HL-60 (cell line): ENCODE data around the gene RUSF1.

Source experiments
- GABPA ChIP-seq: IDR thresholded peaks from 2 replicates; pipeline ENCODE4 v1.6.1; 2012; ENCODE audit warnings: low read depth
- POLR2AphosphoS5 ChIP-seq: IDR thresholded peaks from 2 replicates; pipeline ENCODE4 v1.6.1; 2012; ENCODE audit warnings: low read depth
- REST ChIP-seq: IDR thresholded peaks from 2 replicates; pipeline ENCODE4 v1.6.1; 2012; ENCODE audit warnings: low read depth; ENCODE audit not compliant: insufficient replicate concordance
- SPI1 ChIP-seq: IDR thresholded peaks from 2 replicates; pipeline ENCODE4 v1.6.1; 2012; ENCODE audit warnings: low read depth, mild to moderate bottlenecking, borderline replicate concordance
- TF ChIP-seq, protein P1 (sequence below): IDR thresholded peaks from one replicate; pipeline ENCODE4 v1.5.1; 2011; ENCODE audit warnings: low read length, control low read depth, inconsistent platforms; ENCODE audit not compliant: insufficient read depth

- TF ChIP-seq, protein P1, sequence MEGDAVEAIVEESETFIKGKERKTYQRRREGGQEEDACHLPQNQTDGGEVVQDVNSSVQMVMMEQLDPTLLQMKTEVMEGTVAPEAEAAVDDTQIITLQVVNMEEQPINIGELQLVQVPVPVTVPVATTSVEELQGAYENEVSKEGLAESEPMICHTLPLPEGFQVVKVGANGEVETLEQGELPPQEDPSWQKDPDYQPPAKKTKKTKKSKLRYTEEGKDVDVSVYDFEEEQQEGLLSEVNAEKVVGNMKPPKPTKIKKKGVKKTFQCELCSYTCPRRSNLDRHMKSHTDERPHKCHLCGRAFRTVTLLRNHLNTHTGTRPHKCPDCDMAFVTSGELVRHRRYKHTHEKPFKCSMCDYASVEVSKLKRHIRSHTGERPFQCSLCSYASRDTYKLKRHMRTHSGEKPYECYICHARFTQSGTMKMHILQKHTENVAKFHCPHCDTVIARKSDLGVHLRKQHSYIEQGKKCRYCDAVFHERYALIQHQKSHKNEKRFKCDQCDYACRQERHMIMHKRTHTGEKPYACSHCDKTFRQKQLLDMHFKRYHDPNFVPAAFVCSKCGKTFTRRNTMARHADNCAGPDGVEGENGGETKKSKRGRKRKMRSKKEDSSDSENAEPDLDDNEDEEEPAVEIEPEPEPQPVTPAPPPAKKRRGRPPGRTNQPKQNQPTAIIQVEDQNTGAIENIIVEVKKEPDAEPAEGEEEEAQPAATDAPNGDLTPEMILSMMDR, result no peak
- TF ChIP-seq GABPA (no peak), POLR2AphosphoS5 (no peak), REST (no peak), SPI1 (no peak)
These were observed 23.9 kb upstream of the RUSF1 start for GRCh38 chr16:31532120-31532519.
